HL-60/S4 (cell line): ENCODE data around the gene PIGP.
"Not testable (repeated sequence)": the region's sequence is repeated elsewhere in the genome, so short reads cannot be mapped to it uniquely, and the experiment has no call there.

Source experiments
- in situ Hi-C: fragments of 300-500 bp; cut with MboI; formaldehyde crosslinking; loops from 2 replicates; pipeline ENCODE4 v1.14.3; 2022; ENCODE audit warnings: low sequenced_read_pairs

The PIGP gene

DNA sequence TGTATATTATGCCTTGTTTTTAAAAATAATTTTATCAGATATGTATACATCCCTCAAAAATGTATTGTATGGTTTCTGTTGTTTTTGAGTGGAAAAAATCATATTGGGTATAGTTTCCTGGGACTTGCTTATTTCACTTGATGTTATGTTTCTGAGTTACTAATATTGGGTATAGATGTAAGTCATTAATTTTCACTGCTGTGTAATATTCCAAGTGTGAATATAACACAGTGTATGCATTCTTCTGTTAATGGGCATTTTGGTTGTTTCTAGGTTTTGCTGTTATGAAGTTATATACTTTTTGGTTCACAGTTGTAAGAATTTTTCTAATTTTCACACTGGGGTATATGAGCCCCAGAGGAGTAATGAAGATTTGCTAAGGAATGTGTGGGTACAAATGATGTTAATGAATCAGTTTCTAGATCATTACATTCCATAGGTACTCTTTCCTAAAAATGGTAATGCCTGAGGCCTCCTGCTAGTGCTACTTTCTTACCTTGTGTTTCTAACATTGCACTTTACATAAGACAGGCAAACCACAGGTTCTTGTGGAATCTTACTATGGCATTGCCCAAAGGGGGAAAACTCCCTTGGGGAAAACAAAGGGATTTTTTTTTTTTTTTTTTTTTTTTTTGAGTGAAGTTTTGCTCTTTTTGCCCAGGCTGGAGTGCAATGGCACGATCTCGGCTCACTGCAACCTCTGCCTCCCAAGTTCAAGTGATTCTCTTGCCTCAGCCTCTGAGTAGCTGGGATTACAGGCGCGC is 3.4 kb upstream of the PIGP start:
- in situ Hi-C loops: no loop called here

GRCh38 chr21:37075214-37075770 is 2.4 kb upstream of the PIGP start:
- in situ Hi-C loops: no loop called here

DNA sequence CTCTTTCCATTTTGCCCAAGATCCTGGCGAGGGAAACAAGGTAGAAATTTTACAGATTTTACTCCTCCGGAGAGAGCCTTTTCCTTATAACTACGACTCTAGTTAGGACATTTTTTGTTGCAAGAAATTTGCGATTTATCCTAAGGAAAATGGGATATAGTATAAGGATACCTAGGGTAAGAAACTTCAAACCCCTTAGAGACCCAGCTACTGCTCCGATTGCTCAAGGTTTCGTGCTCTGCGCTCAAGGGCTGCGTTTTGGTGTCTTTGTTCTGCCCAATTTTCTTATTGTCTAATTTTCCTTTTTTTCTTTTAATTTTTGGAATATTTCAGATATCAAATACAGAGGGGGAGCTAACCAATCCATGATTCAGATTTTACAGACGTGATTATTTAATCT is 1.7 kb upstream of the PIGP start:
- in situ Hi-C loops: no loop called here

DNA sequence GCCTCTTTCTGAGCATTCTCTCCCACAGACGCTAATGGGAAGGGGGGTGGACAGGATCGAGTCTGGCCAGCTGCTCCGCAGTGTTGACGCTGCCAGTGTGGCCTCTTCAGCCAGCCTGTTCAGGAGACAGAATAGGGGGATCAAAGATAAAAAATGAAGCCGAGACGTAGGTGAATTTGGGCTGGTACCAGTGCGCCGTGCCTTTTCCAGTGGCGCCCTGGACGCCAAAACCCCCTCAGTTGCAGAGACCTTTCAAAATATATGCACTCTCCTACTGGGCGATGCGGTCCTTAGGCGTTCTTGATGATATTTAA is 1.3 kb upstream of the PIGP start:
- in situ Hi-C loops: no loop called here

GRCh38 chr21:37073417-37074196 is 736 bp upstream of the PIGP start:
- in situ Hi-C loops: no loop called here

DNA sequence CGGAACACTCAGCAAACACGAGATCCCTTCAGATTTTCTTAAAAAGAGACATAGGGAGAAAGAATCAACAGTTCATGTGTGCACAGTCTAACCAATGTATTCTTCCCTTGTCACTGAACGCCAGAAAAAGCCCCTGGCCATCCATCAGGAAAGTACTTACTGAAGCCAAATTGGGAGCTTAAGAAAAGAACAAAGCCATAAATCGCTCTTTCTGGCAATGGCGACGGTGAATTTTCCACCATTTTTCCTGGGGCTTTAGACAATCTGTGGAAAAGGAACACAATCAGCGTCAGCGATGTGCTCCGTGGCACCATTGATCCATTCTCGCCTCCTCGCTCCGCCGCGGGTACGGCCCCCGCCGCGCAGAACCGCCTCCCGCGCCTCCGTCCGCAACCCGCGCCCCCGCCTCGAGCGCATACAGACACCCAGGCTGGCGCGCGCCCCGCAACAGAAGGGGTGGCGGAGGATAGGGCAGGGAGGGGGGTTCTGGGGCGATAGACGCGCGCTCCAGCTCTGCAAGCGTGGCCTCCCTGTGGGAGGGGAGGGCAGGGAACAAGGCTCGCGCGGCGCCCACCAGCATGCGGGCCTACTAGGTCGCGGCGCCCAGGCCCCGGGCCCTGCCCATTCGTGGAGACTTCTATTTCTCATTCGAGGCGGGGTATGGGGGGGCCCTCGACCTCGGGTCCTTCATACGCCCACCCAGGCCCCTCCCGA is 440 bp downstream of the PIGP start:
- in situ Hi-C loops: no loop called here

DNA sequence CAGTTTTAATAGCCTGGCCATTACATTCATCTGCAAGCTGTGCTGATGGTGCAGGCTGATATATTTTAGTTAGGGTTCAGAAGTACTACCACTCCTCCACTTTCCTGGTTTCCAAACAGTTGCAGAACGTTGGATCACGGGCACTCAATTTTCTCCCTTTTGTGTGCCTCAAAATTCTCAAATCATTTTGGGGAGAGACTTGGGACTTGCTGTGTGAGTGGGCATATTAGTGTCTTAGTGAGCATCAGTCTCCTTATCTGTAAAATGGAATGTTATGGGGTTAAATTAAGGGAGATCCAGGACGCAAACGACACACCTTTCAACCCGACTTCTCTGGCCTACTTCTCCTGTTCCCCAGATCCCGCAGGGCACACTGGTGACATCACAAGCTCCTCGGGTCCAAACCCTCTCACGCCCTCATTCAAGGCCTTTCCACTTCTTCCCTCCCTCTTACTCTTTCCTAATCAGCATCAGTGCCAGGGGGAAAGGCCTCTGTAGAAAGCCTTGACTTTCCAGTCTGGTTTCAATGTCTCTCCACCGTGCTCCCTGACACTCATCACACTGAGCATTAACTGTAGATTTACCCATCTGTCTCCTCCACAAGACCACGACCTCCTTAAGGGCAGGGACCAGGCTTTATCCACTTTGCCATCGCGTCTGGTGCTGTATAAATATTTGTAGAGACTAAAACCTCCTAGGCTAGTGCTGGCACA is 1.2 kb downstream of the PIGP start:
- in situ Hi-C loops: no loop called here

- in situ Hi-C loops: no loop called here
Measured at GRCh38 chr21:37065561-37066177, 7.2 kb downstream of the PIGP start.

DNA sequence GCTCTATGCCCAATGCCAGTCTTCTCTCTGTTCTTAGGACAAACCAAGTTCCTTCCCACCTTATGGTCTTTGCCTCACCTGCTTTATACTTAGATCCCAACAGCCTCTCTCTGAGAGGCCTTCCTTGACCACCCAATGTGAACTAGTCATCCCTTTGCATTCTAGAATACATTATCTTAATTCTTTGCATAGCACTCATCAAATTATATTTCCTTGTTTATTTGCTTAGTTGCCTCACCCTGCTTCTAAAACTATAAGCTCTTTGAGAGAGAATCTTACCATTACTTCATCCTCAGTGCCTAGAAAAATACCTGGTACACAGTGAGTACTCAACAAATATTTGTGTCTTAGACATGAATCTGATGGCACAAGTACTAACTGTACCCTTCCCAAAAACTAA is 8.0 kb downstream of the PIGP start:
- in situ Hi-C loops: no loop called here

DNA sequence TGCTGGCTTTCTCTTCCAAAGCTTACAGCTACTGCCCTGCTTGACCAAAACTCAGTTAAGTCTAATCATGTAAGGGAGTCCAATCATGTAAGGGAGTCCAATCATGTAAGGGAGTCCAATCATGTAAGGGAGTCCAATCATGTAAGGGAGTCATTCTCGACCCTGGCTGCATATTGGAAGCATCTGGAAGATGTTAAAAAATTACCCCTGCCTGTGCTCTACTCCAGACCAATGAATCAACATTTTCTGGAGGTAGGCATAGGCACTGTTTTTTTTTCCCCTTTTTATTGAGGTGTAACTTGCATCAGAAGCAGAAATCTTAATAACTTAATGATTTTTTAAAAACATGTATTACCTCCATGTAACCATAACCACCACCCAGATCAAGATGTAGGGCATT is 9.4 kb downstream of the PIGP start:
- in situ Hi-C loops: no loop called here

- in situ Hi-C loops: no loop called here
Measured at GRCh38 chr21:37062593-37062935, 10.3 kb downstream of the PIGP start.

DNA sequence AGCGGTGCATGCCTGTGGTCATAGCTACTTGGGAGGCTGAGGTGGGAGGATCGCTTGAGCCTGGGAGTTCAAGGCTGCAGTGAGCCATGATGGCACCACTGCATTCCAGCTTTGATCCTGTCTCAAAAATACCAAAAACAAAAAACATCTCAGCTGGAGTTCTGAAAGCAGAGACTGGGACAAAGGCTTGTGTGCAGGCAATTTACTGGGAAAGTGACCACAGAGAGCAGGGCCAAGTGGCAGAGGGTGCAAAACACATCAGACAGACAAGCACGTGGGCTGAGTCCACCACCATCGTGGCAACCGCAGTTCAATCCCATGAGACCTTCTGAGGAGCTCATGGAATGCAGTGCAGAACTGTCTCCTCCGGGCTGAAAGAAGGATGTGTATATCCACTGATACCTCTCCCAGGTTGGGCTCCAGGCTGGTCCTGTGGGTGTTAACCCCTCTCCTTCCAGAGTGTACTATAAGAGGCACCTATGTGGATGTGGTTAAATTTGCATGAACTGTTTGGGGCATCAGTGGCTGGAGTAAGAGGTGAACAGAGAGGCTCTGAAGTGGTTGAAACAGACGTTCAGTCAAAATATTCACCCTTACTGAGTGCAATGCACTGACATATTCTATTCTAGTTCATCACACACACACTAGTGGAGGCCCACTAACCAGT is 10.8 kb downstream of the PIGP start:
- in situ Hi-C loops: no loop called here

DNA sequence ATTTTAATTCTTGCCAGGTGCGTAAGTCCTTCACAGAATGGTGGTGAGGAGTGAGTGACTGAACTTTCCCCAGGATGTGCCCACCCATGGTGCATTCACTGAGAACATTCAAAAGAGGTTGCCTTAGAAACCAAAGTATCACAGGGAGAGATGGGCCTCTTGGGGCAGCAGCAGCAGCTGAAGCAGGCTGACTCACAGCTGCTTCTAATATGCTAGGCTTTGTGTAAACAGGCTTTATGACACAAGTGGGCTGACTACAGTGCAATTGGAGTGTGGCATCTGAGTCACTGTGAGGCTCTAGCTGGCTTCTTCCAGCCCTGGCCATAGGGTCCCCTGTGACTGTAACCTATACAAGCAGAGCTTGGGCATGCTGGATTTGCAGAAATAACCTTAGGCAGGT is 12.6 kb downstream of the PIGP start:
- in situ Hi-C loops: no loop called here

DNA sequence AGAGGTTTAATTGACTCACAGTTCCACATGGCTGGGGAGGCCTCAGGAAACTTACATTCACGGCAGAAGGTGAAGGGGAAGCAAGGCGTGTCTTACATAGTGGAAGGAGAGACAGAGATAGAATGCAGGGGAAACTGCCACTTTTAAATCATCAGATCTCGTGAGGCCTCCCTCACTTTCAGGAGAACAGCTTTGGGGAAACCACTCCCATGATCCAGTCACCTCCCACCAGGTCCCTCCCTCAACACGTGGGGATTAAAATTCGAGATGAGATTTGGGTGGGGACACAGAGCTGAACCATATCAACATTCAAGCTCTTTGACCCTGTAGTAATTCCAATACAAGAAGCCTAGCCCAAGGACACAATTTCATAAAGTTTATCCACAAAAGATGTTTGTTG is 13.7 kb downstream of the PIGP start:
- in situ Hi-C loops: no loop called here

- in situ Hi-C loops: no loop called here
Measured at GRCh38 chr21:37058261-37058660, 14.6 kb downstream of the PIGP start.

- in situ Hi-C loops: no loop called here
Measured at GRCh38 chr21:37057614-37058013, 15.3 kb downstream of the PIGP start.

DNA sequence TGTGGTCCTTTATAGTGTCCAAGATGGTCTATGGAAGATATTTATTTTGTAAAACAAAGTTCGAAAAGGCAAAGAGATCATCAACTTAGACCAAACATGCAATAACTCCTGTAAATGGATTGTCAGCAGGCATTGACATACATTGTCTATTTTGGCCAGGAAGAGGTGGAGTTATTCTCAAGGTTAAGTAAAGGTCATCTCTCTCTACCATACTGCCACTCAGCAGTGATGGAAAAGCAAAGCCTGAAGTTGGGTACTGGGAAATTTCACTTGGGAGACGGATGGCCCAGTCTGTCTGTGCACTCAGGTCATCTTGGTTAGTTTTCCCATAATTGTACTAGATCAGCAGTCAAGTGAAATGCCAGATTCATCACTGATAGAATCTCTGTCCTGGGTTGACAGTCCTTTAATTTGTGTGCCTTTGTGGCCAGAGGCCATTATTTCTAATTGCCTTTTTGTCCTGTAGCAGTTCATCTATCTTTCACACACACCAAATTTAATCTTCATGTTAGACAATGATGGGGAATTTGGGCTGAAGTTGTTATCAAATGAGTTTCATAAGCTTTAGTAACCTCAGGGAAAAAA is 17.5 kb downstream of the PIGP start:
- in situ Hi-C loops: no loop called here

- in situ Hi-C loops: not testable (repeated sequence)
Measured at GRCh38 chr21:37049741-37050140, 23.1 kb downstream of the PIGP start.

DNA sequence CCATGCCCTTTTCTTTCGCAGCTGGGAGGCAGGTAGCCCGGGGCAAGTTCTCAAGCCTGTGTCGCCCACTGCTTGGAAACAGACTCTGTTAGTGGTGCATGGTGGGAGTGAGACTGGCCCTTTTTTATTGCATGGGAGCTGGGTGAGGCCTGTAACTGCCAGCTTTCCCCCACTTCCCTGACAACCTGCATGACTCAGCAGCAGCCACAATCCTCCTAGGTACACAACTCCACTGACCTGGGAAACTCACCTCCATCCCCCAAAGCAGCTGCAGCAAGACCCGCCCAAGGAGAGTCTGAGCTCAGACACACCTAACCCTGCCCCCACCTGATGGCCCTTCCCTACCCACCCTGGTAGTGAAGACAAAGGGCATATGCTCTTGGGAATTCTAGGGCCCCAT is 25.8 kb downstream of the PIGP start:
- in situ Hi-C loops: no loop called here

- in situ Hi-C loops: no loop called here
Measured at GRCh38 chr21:37045556-37045955, 27.3 kb downstream of the PIGP start.
